ENCODE results near the gene KIF5A.

Gene KIF5A

DNA sequence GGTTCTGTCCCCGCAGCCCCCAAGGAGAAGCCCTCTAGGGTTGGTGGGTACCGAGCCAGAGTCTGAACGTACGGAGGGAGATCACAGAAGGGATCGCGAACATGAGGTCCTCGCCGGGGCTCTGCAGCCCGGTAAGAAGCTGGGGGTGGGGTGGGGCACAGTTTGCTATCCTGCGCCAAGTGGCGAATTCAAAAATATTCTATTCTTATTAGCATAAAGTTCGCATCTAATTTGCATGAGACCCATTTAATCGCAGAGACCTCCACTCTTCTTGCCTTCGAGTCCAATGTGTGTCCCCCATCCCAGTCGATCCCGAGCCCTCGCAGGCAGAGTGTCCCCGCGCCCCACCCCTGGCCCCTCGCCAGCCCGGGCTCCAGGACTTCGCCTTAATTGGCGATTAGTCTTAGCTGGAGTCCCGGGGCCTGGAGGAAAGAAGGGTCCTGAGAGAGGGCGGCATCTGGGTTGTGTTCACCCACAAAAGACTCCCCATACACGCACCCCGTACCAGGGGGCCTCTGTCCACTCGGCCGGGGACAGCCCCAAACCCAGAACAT lies 60.8 kb downstream of the KIF5A start:
- DNase-seq (ENCODE audit: low read depth, low spot score): no peak
- ChIA-PET POLR2A (interaction anchor here (0.5 to 2.0 kb wide), 7 partner anchors 10 to 332 kb away, joined by 3 to 6 read pairs (median 3); partner anchors contain the start of genes DDIT3 and PIP4K2C), CTCF (interaction anchor here (0.6 to 9.9 kb wide), 3 partner anchors 10 to 27 kb away, joined by 4 to 113 read pairs (median 31); no protein-coding TSS in a partner anchor)
- TF ChIP-seq, protein P1, sequence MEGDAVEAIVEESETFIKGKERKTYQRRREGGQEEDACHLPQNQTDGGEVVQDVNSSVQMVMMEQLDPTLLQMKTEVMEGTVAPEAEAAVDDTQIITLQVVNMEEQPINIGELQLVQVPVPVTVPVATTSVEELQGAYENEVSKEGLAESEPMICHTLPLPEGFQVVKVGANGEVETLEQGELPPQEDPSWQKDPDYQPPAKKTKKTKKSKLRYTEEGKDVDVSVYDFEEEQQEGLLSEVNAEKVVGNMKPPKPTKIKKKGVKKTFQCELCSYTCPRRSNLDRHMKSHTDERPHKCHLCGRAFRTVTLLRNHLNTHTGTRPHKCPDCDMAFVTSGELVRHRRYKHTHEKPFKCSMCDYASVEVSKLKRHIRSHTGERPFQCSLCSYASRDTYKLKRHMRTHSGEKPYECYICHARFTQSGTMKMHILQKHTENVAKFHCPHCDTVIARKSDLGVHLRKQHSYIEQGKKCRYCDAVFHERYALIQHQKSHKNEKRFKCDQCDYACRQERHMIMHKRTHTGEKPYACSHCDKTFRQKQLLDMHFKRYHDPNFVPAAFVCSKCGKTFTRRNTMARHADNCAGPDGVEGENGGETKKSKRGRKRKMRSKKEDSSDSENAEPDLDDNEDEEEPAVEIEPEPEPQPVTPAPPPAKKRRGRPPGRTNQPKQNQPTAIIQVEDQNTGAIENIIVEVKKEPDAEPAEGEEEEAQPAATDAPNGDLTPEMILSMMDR (IDR thresholded peaks at IDR 0.05; ENCODE audit: insufficient read depth, low read length, missing control alignments): no peak
- H3K4me3 ChIP-seq (ENCODE audit: low read depth, low read length): peak overlapping the region; percentile 70

DNA sequence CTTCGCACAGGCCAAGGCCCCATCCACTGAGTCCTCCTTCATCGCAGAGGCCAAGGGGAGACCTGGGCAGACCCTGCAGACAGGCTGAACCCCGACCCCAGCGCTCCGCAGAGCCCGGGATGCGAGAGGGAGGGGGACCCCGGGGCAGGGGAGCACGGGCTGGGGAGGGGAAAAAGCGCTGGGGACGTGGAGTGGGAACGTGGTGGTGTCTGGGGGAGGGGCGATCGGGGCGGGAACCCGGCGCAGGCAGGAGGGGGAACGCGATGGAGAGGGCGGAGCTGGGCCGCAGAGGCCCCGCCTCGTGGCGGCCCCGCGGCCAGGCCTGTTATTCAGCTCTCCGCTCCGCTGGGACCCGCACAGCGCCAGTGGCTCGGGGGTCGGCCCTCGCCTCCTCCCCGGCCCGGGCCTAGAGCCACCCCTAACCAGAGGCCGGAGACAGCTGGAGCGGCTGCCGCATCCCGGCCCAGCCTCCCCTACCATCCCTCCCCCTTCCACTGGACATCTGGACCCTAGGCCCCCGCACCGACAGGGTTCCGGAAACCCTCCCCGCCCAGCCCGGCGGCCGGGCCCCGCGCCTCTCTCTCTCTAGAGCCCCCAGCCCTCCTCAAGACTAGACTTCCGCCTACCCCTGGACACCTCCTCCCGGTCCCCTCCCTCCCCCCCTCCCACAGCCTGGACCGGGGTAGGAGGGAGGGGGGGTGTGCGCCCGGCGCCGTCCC lies 61.4 kb downstream of the KIF5A start, which contains the start of gene ARHGEF25:
Gene ARHGEF25 (plus strand): TSS at position 328 of the 719 bp plus-strand sequence. CDS start 460 bp downstream, outside the sequence.
- H3K4me3 ChIP-seq (ENCODE audit: low read depth, low read length): peak within 1 kb of the TSS; percentile 70
- no peak for DNase-seq (ENCODE audit: low read depth, low spot score)
- TF ChIP-seq, protein P1 (IDR thresholded peaks at IDR 0.05; ENCODE audit: insufficient read depth, low read length, missing control alignments): no peak
- ChIA-PET CTCF (interaction anchor here (0.6 to 9.9 kb wide), 4 partner anchors 10 to 70 kb away, joined by 3 to 113 read pairs (median 18); no protein-coding TSS in a partner anchor), POLR2A (interaction anchor here (0.5 to 2.0 kb wide), 7 partner anchors 9 to 332 kb away, joined by 3 to 6 read pairs (median 3); partner anchors contain the start of genes DDIT3 and PIP4K2C)

DNA sequence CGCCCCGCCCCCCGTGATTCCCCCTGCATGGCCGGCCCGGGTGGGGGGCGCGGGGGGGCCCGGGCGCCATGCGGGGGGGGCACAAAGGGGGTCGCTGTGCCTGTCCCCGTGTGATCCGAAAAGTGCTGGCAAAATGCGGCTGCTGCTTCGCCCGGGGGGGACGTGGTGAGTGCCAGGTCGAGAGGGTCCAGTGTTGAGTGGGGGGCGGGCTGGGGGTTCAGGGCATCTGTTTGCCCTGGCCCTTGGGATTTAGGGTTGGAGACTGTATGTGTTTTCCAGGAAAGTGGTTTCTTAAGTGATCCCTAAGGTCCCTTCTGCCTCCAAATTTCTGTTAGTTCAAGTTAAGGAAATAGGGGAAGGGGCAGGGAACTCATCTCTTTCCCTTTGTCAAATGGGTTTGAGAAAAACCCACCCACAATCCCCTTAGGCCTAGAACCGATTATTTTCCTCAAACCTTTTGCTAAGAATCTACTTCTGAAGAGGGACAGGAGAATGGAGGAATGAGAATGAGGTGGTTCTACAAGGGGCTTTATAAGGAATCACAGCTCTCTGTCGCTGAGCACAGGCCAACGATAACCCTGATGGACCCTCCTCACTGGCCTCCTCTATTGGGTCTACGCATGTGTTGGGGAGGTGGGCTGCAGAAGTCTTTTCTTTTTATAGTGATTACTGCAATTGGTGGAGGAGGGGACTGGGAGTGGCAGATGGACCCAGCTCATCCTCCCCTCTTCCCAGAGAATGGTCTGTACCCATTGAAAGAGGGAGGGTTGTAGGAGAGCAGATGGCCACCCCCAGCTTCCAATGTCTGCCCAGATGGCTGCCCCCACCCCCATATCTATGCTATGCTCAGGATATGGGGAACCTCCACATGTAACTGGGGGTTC lies 62.2 kb downstream of the KIF5A start:
- DNase-seq (ENCODE audit: low read depth, low spot score): no peak
- ChIA-PET POLR2A (interaction anchor here (0.5 to 2.0 kb wide), 7 partner anchors 9 to 91 kb away, joined by 3 to 6 read pairs (median 3); partner anchors contain the start of genes DDIT3 and PIP4K2C), CTCF (interaction anchor here (0.8 to 9.9 kb wide), 4 partner anchors 9 to 70 kb away, joined by 3 to 113 read pairs (median 17); partner anchors contain the start of gene B4GALNT1)
- TF ChIP-seq, protein P1 (IDR thresholded peaks at IDR 0.05; ENCODE audit: insufficient read depth, low read length, missing control alignments): no peak
- peak overlapping the region; percentile 70 for H3K4me3 ChIP-seq (ENCODE audit: low read depth, low read length)

DNA sequence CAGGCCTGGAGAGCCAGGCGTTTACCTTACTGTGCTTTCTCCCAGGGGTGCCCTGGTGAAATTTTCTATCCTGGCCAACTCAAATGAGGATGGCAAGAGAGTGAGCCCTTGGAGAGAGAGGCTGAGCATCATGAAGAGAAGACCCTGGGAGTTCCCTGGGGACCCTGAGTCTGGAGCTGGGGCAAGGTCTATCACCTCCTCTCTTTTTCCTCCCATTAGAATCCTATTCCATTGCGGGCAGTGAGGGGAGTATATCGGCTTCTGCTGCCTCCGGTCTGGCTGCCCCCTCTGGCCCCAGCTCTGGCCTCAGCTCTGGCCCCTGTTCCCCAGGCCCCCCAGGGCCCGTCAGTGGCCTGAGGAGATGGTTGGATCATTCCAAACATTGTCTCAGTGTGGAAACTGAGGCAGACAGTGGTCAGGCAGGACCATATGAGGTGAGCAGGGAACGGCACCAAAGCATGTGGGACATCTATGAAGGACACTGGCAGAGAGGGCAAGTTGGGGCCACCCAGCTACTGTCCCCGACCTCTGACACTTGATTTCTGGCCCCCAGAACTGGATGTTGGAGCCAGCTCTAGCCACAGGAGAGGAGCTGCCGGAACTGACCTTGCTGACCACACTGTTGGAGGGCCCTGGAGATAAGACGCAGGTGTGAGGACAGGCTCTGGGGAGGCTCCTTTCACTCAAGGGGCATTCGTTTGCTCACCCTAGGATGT lies 63.0 kb downstream of the KIF5A start:
- no peak overlapping the region; the same call in 1 of the 2 replicates for H3K4me3 ChIP-seq (ENCODE audit: low read depth, low read length)
- DNase-seq (ENCODE audit: low read depth, low spot score): no peak
- CTCF ChIA-PET: interaction anchor here (2.4 to 9.9 kb wide), 3 partner anchors 8 to 30 kb away, joined by 8 to 113 read pairs (median 31); partner anchors contain the start of gene B4GALNT1
- TF ChIP-seq, protein P1 (IDR thresholded peaks at IDR 0.05; ENCODE audit: insufficient read depth, low read length, missing control alignments): no peak
- POLR2A ChIA-PET: interaction anchor here (0.7 to 0.9 kb wide), 2 partner anchors 13 to 19 kb away, joined by 3 read pairs; no protein-coding TSS in a partner anchor

DNA sequence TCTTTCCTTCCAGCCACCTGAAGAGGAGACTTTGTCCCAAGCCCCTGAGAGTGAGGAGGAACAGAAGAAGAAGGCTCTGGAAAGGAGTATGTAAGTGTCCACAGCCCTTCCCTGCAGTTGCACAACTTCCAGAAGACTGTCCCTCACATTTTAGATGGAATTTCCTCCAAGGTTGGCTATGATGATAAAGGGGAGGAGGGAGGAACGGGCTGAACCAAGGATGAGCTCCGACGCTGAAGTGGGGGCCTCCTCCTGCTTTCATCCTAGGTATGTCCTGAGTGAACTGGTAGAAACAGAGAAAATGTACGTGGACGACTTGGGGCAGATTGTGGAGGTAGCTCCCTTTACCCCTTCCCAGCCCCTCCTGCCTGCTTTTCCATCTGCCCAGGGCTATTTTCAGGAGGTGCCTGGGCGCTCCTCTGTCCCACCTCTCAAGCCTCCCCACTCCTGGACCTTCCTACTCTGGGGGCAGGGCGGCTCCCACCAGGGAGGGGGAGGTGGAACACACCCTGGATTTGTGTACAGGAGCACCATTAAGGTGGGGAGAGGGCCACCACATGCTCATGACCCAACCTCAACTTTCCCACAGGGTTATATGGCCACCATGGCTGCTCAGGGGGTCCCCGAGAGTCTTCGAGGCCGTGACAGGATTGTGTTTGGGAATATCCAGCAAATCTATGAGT lies 63.7 kb downstream of the KIF5A start:
- no peak for DNase-seq (ENCODE audit: low read depth, low spot score)
- ChIA-PET CTCF (interaction anchor here (1.0 to 9.9 kb wide), 5 partner anchors 7 to 30 kb away, joined by 5 to 113 read pairs (median 8); partner anchors contain the start of genes B4GALNT1 and DTX3), POLR2A (interaction anchor here (0.7 kb wide), 1 partner anchor 18 kb away, joined by 3 read pairs; no protein-coding TSS in a partner anchor)
- H3K4me3 ChIP-seq (ENCODE audit: low read depth, low read length): no peak overlapping the region
- TF ChIP-seq, protein P1 (IDR thresholded peaks at IDR 0.05; ENCODE audit: insufficient read depth, low read length, missing control alignments): no peak

Data from AG04449 (cell line).